Measurements from ENCODE around the gene MTRR.

Gene MTRR

DNA sequence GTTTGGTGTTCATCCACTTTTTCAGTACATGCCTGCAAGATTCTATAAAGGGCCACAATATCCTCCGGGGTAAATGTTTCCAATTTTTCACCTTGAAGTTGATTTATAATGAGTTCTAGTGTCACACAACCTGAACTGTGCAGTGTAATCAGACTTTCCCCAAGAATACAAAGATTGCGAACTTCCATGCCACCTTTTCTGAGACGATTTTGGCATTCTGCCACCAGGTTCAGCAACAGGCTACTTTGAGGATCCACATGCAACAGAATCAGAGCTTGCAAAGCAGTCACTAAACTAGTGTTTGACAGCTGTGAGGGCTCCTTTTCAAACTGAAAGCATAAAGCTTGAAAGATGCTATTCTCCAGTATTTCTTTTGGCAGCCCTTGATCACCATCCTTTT, 1.7 kb upstream of the MTRR start:
- peaks cover 32% of the 10 kb centered on the region for H3K36me3 Mint-ChIP-seq (ENCODE audit: insufficient read depth)
- ATAC-seq (replicated peaks; ENCODE audit: extremely low read depth, poor library complexity, severe bottlenecking) (no peak), DNase-seq (ENCODE audit: low spot score in 2 of 2) (no peak)
- H3K9me3 Mint-ChIP-seq, result no peaks in the 10 kb centered on the region
- H3K4me1 Mint-ChIP-seq, result peaks cover 49% of the 10 kb centered on the region
- no peak overlapping the region for H3K27ac Mint-ChIP-seq (ENCODE audit: low read depth)
- H3K27me3 Mint-ChIP-seq, result no peaks in the 10 kb centered on the region
- peak overlapping the region; percentile 92 for H3K4me3 Mint-ChIP-seq

DNA sequence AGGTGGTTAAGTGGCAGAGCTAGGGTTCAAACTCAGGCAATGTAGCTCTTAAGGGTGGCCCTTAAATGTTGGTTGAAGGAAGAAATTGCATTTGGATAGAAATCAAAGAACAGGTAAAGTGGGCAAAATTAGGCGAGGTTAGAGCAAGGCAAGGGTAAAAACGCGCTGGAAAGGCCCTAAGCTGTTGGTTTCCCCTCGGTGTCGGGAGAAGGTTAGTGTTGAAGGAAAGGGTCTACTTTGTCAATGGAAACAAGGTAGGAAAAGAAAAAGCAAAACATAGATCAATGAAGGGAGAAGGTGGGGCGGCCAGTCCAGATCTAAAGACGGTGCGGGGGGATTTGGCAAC, 548 bp upstream of the MTRR start:
- no peak for DNase-seq (ENCODE audit: low spot score in 2 of 2)

DNA sequence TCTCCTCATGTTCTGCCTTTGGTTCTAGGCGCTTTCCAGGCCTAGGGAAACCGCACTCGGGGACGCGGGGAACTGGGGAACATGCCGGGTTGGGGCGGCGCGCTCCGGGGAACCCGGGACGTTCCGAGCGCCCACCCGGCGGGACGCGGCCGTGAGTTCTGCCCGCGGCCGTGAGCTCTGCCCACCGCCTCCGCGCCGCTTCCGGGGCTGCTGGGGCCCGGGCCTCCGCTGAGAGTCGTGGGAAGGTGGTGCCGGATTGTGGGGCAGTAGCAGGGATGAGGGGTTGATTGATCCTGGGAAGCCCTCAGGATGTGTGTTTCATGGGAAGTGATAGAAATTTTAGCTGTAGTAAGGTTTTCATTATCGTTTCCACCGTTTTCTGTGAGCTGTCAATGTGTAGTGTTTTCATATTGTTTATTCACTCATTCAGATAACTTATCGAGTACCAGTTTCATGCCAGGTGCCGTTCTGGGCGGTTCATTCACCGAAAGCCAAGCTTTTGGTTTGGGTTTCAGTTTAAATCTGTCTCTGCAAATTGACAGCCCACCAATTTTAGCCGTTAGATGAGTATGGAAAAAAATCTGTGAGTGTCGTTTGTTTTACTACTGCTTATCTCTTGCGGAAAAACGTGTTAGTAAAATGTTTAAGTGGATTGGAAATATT, 657 bp downstream of the MTRR start:
- H3K4me3 Mint-ChIP-seq, result peak overlapping the region; percentile 92
- H3K36me3 Mint-ChIP-seq (ENCODE audit: insufficient read depth), result peaks cover 25% of the 10 kb centered on the region
- H3K27me3 Mint-ChIP-seq, result no peaks in the 10 kb centered on the region
- DNase-seq (ENCODE audit: low spot score in 2 of 2) (no peak), ATAC-seq (replicated peaks; ENCODE audit: extremely low read depth, poor library complexity, severe bottlenecking) (peak; percentile 30)
- H3K4me1 Mint-ChIP-seq, result peaks cover 70% of the 10 kb centered on the region
- no peaks in the 10 kb centered on the region for H3K9me3 Mint-ChIP-seq
- H3K27ac Mint-ChIP-seq (ENCODE audit: low read depth), result peak overlapping the region; percentile 88

More for the DNA sequence above, 548 bp upstream of the MTRR start:
- H3K4me3 Mint-ChIP-seq, result peak overlapping the region; percentile 92
- peaks cover 61% of the 10 kb centered on the region for H3K4me1 Mint-ChIP-seq
- H3K27me3 Mint-ChIP-seq, result no peaks in the 10 kb centered on the region
- peaks cover 27% of the 10 kb centered on the region for H3K36me3 Mint-ChIP-seq (ENCODE audit: insufficient read depth)
- no peak for ATAC-seq (replicated peaks; ENCODE audit: extremely low read depth, poor library complexity, severe bottlenecking)
- no peaks in the 10 kb centered on the region for H3K9me3 Mint-ChIP-seq
- H3K27ac Mint-ChIP-seq (ENCODE audit: low read depth), result peak overlapping the region; percentile 88

DNA sequence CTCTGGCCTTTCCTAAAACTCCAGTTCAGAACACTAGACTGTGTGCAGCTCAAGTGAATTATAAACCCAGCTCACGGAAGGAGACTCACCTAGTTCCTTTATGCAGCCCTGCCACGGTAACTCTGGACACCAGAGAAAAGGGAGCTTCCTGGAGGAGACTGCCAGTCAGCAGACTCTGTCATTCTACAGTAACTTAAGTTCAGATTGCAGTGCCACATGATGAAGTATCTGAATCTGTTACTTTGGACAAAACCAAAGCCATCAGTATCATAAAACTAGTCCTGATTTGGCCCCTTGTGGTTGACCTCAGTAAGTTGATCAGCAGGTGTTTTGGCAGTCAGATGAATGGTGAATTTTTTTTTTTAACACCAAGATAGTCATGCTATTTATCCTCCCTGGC, 2.7 kb downstream of the MTRR start:
- no peak for ATAC-seq (replicated peaks; ENCODE audit: extremely low read depth, poor library complexity, severe bottlenecking)
- peaks cover 31% of the 10 kb centered on the region for H3K36me3 Mint-ChIP-seq (ENCODE audit: insufficient read depth)

DNA sequence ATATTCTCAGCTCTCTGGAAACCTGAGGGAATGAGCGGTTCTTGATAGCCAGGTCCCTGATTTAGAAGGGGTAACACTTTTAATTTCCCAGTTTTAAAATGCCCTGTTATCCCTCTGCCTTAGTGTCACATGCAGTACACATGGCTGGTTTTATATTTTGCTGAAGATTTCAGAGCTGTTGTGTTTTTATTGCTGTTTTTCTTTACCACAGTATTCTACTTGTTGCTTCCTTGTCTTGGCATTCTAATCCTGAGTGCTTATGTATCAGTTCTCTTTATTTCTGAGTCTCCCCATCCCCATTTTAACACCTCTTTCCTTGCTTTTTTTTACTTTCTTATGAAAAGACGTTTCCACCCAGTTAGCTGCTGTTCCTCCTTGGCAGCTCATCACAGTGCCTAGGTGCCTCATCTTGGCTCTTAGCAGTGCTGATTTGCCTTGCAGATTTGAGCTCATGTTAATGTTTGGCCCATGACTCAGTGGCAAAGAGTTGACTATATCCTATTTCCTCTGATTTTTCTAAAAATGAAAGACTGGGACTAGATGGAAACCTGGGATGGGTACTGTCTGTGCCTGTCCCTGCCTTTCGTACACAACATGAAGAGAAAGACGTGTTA, 3.7 kb downstream of the MTRR start:
- DNase-seq (ENCODE audit: low spot score in 2 of 2), result no peak
- no peaks in the 10 kb centered on the region for H3K27me3 Mint-ChIP-seq
- H3K4me1 Mint-ChIP-seq, result peaks cover 71% of the 10 kb centered on the region
- no peaks in the 10 kb centered on the region for H3K9me3 Mint-ChIP-seq
- H3K4me3 Mint-ChIP-seq, result peak overlapping the region; percentile 65
- peaks cover 32% of the 10 kb centered on the region for H3K36me3 Mint-ChIP-seq (ENCODE audit: insufficient read depth)
- ATAC-seq (replicated peaks; ENCODE audit: extremely low read depth, poor library complexity, severe bottlenecking), result no peak
- peak overlapping the region; percentile 88 for H3K27ac Mint-ChIP-seq (ENCODE audit: low read depth)

More for the DNA sequence above, 2.7 kb downstream of the MTRR start:
- no peak for DNase-seq (ENCODE audit: low spot score in 2 of 2)
- Mint-ChIP-seq H3K4me1 (peaks cover 70% of the 10 kb centered on the region), H3K9me3 (no peaks in the 10 kb centered on the region), H3K27ac (ENCODE audit: low read depth) (peak overlapping the region; percentile 88), H3K27me3 (no peaks in the 10 kb centered on the region), H3K4me3 (peak overlapping the region; percentile 92)

DNA sequence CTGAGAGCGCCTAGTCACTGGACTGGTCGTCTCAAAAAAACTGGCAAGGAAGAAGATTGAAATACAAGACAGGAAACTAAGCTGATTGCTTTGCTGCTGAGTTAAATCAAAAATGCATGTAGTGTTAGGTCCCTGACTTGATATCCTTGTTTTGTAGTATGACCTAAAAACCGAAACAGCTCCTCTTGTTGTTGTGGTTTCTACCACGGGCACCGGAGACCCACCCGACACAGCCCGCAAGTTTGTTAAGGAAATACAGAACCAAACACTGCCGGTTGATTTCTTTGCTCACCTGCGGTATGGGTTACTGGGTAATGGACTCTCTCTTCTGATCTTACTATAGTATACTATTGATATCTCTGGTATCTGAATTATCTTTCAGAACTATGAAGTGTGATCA, 4.3 kb downstream of the MTRR start:
- H3K27me3 Mint-ChIP-seq, result no peaks in the 10 kb centered on the region
- ATAC-seq (replicated peaks; ENCODE audit: extremely low read depth, poor library complexity, severe bottlenecking), result no peak
- H3K36me3 Mint-ChIP-seq (ENCODE audit: insufficient read depth), result peaks cover 35% of the 10 kb centered on the region
- H3K4me1 Mint-ChIP-seq, result peaks cover 72% of the 10 kb centered on the region
- DNase-seq (ENCODE audit: low spot score in 2 of 2), result no peak
- no peaks in the 10 kb centered on the region for H3K9me3 Mint-ChIP-seq
- H3K4me3 Mint-ChIP-seq, result peak overlapping the region; percentile 65
- peak overlapping the region; percentile 88 for H3K27ac Mint-ChIP-seq (ENCODE audit: low read depth)

DNA sequence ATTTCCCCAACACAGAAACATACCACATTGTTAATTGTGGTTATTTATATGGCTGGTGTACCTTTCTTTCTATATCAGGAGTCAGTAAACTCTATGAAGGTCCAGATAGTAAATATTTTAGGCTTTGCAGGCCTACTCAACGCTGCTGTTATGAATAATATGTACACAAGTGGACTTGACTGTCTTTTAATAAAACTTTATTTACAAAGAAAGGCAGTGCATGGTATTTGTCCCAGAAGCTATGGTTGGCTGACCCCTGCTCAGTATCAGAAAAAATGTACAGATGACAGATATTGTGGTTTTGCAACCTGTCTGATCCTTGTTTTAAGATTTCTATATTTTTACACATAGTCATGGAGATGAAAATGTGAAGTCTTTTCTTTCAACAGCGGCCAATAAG, 5.7 kb downstream of the MTRR start:
- Mint-ChIP-seq H3K4me1 (peaks cover 67% of the 10 kb centered on the region), H3K27me3 (no peaks in the 10 kb centered on the region), H3K4me3 (no peak overlapping the region), H3K27ac (ENCODE audit: low read depth) (no peak overlapping the region), H3K9me3 (no peaks in the 10 kb centered on the region), H3K36me3 (ENCODE audit: insufficient read depth) (peaks cover 38% of the 10 kb centered on the region)
- ATAC-seq (replicated peaks; ENCODE audit: extremely low read depth, poor library complexity, severe bottlenecking) (no peak), DNase-seq (ENCODE audit: low spot score in 2 of 2) (no peak)

DNA sequence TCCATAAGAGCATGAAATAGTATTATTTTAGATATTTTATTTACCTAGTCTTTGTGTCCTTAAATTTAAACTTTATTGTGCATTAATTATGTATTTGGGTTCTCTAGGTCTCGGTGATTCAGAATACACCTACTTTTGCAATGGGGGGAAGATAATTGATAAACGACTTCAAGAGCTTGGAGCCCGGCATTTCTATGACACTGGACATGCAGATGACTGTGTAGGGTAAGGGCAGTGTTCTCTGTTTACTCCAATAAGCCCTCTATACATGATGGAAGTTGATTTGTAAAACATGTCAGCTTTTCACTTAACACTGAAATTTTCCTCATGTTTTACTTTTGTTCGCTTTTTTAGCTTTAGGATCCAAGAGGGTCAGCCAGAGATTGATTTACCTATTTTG, 6.2 kb downstream of the MTRR start:
- Mint-ChIP-seq H3K27ac (ENCODE audit: low read depth) (no peak overlapping the region), H3K4me3 (no peak overlapping the region), H3K27me3 (no peaks in the 10 kb centered on the region), H3K4me1 (peaks cover 62% of the 10 kb centered on the region), H3K36me3 (ENCODE audit: insufficient read depth) (peaks cover 38% of the 10 kb centered on the region), H3K9me3 (no peaks in the 10 kb centered on the region)
- ATAC-seq (replicated peaks; ENCODE audit: extremely low read depth, poor library complexity, severe bottlenecking) (no peak), DNase-seq (ENCODE audit: low spot score in 2 of 2) (no peak)

DNA sequence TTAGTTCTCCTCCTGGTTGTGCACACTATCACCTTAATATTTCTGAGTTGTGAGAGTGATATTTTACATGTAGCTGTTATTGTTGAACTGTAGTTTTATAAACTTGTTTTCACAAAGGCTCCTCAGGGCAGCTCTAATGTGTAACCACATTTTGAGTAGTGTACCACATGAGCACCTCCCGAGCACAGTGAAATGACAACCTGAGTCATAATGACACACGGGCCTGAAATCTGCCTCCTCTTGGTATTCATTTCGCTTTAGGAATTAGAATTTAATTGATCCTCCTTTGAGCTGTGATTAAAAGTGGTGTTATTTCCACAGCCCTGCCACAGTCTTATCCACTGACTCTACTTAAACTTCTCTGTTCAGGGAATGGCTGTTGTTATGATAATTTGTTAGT, 7.9 kb downstream of the MTRR start:
- Mint-ChIP-seq H3K27ac (ENCODE audit: low read depth) (peak overlapping the region; percentile 80), H3K4me1 (peaks cover 61% of the 10 kb centered on the region), H3K36me3 (ENCODE audit: insufficient read depth) (peaks cover 46% of the 10 kb centered on the region), H3K27me3 (no peaks in the 10 kb centered on the region), H3K9me3 (no peaks in the 10 kb centered on the region), H3K4me3 (no peak overlapping the region)
- DNase-seq (ENCODE audit: low spot score in 2 of 2), result no peak
- no peak for ATAC-seq (replicated peaks; ENCODE audit: extremely low read depth, poor library complexity, severe bottlenecking)

DNA sequence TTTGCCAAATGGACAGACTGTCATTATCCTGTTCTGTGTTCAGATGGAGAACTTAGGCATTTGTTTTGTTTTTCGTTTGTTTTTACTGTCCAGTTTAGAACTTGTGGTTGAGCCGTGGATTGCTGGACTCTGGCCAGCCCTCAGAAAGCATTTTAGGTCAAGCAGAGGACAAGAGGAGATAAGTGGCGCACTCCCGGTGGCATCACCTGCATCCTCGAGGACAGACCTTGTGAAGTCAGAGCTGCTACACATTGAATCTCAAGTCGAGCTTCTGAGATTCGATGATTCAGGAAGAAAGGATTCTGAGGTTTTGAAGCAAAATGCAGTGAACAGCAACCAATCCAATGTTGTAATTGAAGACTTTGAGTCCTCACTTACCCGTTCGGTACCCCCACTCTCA, 8.9 kb downstream of the MTRR start:
- Mint-ChIP-seq H3K36me3 (ENCODE audit: insufficient read depth) (peaks cover 49% of the 10 kb centered on the region), H3K27me3 (no peaks in the 10 kb centered on the region), H3K27ac (ENCODE audit: low read depth) (peak overlapping the region; percentile 80), H3K9me3 (no peaks in the 10 kb centered on the region), H3K4me1 (peaks cover 53% of the 10 kb centered on the region), H3K4me3 (no peak overlapping the region)
- no peak for ATAC-seq (replicated peaks; ENCODE audit: extremely low read depth, poor library complexity, severe bottlenecking)
- DNase-seq (ENCODE audit: low spot score in 2 of 2), result no peak

DNA sequence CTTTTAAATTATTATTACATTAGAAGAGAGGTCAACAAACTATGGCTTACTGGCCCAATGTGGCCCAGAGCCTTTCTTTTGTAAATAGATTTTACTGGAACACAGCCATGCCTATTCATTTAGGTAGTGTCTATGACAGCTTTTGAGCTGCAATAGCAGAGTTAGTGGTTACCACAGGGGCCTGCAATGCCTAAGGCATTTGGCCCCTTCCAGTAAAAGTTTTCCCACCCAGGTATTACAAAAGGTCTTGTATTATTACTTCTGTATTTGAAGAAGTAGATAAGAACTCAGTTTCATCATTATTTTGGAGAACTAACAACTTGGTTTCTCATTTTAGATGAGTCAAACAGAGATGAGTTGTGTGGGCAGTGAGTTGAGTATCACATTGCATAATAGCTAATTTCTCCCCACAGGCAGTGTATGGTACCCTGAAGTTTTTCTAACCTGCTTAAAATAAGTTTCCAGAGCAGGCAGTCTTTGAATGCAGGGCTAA, 9.5 kb downstream of the MTRR start:
- no peak for ATAC-seq (replicated peaks; ENCODE audit: extremely low read depth, poor library complexity, severe bottlenecking)
- no peak for DNase-seq (ENCODE audit: low spot score in 2 of 2)
- H3K36me3 Mint-ChIP-seq (ENCODE audit: insufficient read depth), result peaks cover 54% of the 10 kb centered on the region
- H3K4me3 Mint-ChIP-seq, result no peak overlapping the region
- H3K27ac Mint-ChIP-seq (ENCODE audit: low read depth), result peak overlapping the region; percentile 80
- H3K4me1 Mint-ChIP-seq, result peaks cover 47% of the 10 kb centered on the region
- H3K27me3 Mint-ChIP-seq, result no peaks in the 10 kb centered on the region
- no peaks in the 10 kb centered on the region for H3K9me3 Mint-ChIP-seq

DNA sequence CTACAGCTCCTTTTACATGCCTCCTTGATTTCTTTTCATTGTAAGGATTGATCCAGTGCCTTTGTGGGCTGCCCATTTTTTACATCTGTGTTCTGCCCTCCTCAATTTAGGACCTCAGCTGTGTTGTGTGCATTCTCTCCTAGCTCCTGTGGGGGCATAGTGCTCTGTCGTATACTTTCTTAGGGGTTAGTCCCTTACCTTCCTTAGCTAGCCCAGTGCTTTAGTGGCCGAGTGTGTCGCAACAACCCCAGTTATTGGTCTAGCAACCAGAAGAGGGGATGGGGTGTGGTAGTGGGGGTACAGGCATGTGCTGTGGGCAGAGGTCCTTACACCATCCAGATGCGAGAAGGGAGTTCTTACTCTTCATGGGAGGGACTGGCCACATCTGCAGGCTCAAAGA, 12.1 kb downstream of the MTRR start:
- DNase-seq (ENCODE audit: low spot score in 2 of 2), result no peak
- Mint-ChIP-seq H3K36me3 (ENCODE audit: insufficient read depth) (peaks cover 60% of the 10 kb centered on the region), H3K4me1 (peaks cover 34% of the 10 kb centered on the region), H3K27me3 (no peaks in the 10 kb centered on the region), H3K27ac (ENCODE audit: low read depth) (no peak overlapping the region), H3K4me3 (no peak overlapping the region), H3K9me3 (no peaks in the 10 kb centered on the region)
- ATAC-seq (replicated peaks; ENCODE audit: extremely low read depth, poor library complexity, severe bottlenecking), result no peak

DNA sequence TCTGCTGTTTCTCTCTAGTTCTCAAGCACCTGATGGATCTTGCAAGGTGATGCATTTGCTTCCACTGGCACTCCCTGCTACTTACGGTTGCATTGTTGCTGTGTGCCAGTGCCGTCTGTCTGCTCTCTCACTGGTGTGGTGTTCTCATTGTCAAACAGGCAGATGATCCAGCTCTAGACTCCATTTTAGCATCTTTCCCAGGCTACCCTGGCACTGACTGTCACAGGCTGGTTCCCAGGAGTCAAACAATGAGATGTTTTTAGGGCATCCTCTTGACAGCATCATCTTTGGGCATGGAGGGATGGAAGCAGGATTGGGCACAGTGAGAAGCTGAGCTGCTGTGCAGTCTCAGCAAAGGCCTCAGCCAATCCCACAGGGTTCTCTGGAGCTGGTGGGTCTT, 12.9 kb downstream of the MTRR start:
- peak overlapping the region; percentile 32 for H3K27ac Mint-ChIP-seq (ENCODE audit: low read depth)
- ATAC-seq (replicated peaks; ENCODE audit: extremely low read depth, poor library complexity, severe bottlenecking) (no peak), DNase-seq (ENCODE audit: low spot score in 2 of 2) (no peak)
- no peak overlapping the region for H3K4me3 Mint-ChIP-seq
- H3K4me1 Mint-ChIP-seq, result peaks cover 28% of the 10 kb centered on the region
- no peaks in the 10 kb centered on the region for H3K9me3 Mint-ChIP-seq
- H3K36me3 Mint-ChIP-seq (ENCODE audit: insufficient read depth), result peaks cover 57% of the 10 kb centered on the region
- H3K27me3 Mint-ChIP-seq, result no peaks in the 10 kb centered on the region
